HG02571 (cell line): Measurements from ENCODE around the gene NDC80.

Source experiments
- ATAC-seq: cut with Tn5 transposase; IDR thresholded peaks from one replicate; pipeline ENCODE4 v1.9.1; 2021; ENCODE audit warnings: mild to moderate bottlenecking, moderate library complexity; ENCODE audit not compliant: unreplicated experiment

The NDC80 gene

DNA sequence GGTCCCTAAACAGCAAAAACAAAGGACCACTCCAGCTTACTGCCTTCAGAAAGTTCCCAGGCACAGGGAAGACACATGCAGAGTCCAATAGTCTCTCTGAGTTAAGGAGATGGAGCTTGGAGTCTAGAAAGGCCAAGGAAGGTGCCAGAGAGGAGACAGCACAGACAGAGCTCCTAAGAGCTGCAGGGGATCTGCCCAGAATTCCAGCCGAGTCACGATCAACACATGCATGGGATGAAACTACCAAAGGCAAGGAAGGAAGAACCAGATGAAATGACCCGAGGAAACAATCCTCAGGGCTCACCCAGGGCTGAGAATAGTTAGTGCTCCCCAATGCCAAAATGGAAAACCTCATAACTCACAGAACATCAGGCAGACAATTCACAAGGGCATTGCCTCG lies 15.5 kb upstream of the NDC80 start:
- ATAC-seq = no peak

DNA sequence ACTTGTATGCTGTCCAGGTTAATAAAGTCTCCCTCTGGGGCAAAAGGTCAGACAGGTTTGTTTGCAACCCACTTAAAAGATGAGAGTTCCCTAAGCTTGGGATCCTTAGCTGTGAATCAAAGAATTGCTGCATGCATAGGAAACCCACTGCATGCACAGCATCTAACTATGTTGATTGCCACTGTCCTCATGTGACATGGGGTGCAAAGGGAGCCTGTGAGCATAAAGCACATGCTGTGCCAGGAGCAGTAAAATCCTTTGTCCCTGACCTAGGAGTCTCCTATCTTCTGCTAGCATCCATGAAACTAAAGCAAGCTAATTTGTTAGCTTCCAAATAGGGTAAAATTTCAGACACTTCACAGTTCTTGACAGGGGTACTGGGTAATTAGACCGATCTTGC lies 13.8 kb upstream of the NDC80 start:
- ATAC-seq = no peak

DNA sequence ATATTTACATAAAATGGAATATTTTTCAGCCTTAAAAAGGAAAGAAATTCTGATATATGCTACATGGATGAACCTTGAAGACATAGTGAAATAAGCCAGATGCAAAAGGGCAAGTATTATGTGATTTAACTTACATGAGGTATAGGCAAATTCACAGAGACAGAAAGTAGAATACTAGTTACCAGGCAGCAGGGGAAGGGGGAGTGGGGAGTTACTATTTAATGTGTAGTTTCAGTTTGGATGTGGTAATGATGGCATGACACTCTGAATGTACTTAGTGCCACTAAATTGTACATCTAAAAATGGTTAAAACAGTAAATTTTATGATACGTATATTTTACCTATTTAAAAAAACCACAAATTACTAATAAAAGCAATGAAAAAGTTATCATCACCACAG lies 12.1 kb upstream of the NDC80 start:
- ATAC-seq = no peak

DNA sequence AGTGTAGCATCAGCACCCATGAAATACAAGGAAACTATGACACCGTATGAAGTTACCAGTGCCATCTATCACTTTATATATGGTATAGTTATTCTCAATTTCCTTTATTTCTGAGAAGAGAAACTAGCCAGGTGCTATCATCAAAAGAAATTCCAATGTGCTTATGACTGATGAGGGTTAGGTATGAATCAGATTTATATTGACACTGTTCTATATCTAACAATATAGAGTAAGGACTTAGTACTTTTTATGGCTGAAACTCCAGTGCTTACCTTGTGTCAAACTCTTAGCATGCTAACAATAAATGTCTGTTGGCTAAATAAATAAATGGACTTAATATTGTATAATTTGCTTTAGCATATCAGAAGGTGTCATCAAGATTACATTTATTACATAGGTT lies 7.0 kb upstream of the NDC80 start:
- ATAC-seq = no peak

DNA sequence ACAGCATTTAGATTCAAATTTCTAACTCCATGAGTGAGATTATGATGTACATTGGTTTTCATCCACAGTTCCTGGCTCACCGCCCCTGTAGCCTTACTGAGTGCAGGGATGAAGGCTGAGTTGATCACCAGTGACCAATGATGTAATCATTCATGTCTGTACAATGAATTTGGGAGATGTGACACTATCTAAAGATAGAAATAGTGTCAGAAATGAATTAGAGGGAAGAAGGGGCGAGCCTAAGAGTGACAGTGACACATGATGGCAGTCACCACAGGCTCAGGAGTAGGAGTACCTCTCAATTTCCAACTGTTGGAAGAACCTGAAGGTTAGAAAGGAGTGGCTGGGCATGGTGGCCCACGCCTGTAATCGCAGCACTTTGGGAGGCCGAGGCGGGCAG lies 3.2 kb upstream of the NDC80 start:
- ATAC-seq = no peak

DNA sequence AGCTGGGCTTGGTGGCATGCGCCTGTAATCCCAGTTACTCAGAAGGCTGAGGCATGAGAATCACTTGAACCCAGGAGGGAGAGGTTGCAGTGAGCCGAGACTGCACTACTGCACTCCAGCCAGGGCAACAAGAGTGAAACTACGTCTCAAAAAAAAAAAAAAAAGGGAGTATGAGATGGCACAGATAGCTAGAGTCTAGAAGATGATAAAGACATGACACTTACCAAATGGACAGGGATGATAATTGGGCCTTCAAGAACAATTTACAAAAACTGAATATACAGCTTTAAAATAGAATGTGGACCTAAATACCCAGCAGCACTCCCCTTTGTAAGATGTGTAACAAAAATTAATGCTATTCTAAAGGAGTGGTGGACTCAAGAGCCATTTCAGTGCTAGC lies 2.8 kb upstream of the NDC80 start:
- no peak for ATAC-seq

DNA sequence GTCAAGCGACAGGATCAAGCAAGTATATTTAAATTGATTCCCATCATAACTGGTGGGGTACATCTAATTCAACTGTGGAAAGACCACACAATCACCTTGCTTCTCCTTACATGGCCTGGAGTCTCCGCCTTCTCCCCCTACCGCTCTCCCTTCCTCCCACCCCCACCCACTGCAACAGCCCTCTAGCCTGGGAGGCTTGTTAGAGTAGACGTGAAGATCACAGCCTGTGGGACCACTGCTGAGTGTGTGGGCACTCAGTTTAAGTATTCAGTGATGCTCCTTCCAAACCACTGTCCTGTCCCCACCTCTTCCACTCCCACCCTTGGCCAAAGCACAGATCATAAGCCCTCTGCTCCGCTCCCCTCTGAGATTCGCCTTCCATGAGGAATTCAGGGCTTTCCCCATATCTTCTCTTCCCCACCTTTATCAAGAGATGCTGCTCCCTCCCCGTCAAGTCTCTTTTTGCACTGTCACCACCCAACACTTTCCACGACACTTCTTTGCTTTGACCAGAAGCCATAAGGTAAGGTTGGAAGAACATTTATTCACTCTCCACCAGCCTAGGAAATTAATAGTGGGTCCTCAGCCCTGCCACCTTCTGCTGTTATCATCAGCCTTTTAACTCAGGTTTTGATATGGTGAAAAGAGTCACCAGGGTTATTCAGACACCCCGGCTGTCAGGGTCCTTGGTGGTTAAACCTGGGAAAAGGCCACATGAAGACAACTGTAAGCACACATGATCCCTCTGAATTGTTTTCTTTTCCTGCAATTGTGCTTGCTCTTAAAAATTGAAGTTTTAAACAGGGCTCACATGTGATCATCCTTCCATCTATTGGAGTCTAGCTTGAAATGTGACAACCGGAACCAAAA lies 1.8 kb upstream of the NDC80 start:
- ATAC-seq = no peak

DNA sequence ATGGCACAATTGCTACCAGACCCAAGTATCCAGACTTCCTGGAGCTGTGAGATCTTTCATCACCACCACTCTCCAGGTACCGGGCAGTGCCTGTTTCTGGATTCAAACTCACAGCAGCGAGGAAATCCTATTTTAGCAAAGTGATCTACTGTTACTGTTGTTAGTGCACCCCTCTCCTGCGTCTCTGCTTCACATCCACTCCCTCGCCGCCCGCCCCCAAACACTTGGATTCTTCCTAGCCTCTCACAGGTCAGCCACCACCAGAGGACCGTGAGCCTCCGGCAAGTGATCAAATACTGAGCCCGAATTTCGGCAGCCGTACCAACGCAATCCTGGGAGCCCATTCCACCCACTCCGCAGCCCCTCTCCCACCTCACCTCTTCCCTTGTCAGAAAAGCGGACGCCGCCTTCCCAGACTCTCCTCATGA lies 571 bp upstream of the NDC80 start:
- ATAC-seq = peak; percentile 56

DNA sequence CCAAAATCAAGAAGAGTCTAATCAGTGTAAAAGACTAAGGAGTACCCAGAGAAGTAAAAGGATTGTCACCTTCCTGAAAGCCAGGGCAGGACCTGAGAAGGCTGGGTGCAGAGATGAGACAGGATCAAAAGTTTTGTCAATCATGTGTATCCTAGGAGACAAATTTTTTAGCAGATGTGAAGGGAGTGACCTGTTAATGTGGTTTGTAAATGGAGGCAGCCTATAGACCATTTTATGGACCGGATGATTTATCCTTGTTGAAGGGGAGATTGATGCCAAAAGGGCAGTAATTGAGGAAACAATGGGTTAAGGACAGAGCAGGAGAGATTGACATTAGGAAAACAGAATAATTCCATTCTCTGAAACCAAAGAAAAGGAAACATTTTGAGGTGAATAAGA lies 813 bp downstream of the NDC80 start:
- peak; percentile 8 for ATAC-seq

DNA sequence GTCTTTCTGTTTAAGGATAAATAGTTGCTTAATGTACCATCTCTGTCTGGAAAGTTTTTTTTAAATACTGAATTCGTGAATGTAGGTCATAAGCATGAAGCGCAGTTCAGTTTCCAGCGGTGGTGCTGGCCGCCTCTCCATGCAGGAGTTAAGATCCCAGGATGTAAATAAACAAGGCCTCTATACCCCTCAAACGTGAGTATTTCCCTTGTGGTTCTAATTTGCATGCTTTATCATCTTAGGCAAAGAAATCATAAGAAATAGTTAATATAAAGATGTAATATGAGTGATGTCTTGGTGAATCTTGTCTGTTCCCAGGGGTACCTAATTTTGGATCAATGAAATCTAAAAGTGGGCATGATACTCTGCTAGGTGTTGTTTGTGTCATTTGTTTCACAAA lies 1.5 kb downstream of the NDC80 start:
- no peak for ATAC-seq

DNA sequence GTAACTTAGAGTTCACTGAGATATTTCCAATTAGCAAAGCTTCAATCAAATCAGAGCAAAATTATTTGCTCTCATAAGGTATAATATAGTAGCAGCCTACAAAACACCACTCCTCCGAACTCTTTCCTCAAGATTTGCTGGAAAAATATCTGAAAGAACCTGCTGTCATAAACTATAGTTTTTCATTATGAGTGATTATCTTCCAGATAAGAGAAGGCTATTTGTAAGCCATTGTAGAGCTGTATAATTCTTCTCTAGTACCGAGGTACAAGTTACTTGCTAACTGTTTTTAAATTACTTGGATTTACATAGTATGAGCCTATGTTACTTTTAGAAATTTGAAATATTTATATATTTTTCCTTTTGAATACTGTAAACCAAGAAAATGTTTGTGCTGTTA lies 2.1 kb downstream of the NDC80 start:
- no peak for ATAC-seq

DNA sequence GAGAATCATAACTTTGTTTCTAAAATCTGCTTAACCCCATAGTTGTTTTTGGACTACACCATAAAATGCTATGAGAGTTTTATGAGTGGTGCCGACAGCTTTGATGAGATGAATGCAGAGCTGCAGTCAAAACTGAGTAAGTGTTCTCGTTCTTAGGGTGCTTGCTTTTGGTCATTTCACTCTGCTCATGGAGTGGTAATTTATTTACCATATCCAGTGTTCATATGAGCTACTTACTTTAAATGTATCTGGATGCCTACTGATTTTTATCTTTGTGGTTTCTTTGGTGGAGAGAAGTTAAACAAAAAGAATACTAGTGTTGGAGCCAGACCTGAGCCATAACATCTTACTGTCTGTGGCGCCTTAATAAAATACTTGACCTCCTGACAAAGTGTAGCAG lies 16.4 kb downstream of the NDC80 start:
- no peak for ATAC-seq

DNA sequence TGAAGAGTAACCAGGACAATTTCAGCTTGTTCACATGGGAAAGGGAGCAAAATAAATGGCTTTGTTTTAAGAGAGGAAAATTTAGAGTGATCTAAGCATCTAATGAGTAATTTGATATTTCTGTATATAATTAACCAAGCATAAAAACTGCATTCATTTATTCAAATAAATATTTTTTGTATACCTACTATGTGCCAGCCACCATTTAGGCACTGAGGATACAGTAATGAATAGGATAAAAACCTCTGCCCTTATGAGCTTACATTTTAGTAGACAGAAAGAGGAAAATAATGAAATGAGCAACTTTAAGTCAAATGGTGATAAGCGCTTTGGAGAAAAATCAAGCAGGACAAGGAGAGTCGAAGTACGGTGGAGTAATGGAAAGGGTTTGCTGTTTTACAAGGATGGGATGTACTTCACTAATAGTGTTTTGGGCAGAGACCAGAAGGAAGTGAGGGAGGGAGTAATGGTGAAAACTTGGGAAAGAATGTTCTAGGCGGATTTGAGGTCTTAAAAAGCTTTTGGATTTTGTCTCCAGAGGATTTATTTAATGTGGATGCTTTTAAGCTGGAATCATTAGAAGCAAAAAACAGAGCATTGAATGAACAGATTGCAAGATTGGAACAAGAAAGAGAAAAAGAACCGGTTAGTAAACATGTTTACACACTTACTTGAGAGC lies 17.4 kb downstream of the NDC80 start:
- no peak for ATAC-seq

DNA sequence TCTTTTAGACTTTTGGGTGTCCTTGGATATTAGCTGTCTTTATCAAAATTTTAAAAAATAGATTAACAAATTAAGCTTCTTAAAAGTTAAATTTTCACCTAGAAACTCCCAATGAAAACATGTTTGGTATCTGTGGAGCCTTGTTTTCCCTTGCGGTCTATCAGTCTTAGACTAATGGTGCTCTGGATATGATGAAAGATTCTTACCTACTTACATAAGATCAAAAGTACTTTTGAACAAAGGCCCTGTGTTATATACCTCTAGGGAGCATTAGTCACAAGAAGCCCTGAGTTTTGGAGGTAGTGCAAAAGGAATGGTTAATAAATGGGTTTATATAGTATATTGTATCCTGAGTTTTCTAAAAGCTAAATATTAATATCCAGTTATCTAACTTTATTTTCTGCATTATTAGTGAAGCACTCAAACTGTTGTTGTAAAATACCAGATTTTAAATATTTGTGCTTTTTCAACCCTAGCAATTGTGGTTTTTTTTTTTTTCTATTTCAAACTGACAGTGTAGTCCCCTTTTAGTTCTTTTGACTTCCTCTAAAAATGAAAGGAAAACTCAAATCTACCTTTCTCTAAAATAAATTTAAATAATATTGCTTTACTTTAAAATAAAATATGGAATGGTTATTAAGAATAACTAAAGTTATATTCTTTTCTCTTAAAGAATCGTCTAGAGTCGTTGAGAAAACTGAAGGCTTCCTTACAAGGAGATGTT lies 18.1 kb downstream of the NDC80 start:
- ATAC-seq = no peak

DNA sequence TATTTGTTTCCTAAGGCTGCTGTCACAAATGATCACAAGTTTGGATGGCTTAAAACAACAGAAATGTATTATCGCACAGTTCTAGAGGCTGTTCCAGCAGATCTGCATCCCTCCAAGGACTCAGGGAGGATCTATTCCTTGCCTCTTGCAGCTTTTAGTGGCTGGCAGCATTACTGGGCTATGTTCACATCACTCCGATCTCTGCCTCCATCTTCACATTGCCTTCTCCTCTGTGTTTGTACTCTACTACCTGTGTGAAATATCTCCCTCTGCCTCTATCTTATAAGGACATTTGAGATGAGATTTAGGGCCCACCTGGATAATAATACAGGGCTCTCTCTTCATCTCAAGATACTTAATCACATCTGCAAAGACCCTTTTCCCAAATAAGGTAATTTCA lies 18.9 kb downstream of the NDC80 start:
- no peak for ATAC-seq

DNA sequence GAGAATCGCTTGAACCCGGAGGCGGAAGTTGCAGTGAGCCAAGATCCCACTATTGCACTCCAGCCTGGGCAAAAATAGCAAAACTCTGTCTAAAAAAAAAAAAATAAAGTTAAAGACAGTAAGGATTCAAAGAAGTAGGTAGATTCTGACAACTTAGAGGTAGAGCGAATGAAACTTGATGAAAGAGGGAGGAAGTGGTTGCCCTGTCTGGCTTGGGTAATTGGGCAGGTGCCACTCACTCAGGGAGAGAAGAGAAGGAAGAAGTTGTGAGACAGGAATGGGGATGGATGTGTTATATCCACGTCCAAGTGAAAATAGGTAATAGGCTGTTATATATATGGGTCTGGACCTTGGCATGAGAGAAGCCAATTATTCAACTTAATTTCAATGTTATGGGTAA lies 26.3 kb downstream of the NDC80 start:
- ATAC-seq = no peak

DNA sequence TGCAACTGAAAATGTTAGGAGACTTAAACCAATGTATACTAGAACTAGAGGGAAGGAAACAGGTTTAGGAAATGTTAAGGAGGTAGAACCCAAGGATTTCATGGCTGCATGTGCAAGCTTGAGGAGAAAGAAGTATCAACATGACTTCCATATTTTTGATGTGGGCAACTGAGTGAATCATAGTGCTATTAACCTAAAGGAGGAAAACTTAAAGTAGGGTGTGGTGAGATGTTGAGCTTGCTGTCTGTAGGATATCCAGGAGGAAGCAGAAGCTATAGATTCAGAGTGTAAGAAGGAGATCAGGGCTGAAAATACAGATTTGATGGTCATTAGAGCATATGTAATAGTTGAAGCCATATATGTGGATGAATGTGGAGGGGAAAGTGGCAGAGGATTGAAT lies 31.5 kb downstream of the NDC80 start:
- no peak for ATAC-seq

DNA sequence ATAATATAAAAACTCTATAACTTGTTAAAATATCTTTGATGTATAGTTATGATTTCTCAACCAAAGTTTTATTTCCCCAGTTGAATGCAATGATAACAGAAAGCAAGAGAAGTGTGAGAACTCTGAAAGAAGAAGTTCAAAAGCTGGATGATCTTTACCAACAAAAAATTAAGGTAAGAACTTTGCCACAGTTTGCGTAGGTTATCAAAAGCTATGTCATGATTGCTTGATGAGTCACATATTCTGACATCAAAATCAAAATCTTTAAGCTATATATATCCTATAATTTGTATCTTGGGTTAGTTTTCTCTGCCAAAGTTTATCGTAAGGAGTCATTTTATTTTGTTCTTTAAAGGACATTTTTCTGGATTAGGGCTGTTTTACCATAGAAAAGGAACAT lies 35.0 kb downstream of the NDC80 start:
- no peak for ATAC-seq

DNA sequence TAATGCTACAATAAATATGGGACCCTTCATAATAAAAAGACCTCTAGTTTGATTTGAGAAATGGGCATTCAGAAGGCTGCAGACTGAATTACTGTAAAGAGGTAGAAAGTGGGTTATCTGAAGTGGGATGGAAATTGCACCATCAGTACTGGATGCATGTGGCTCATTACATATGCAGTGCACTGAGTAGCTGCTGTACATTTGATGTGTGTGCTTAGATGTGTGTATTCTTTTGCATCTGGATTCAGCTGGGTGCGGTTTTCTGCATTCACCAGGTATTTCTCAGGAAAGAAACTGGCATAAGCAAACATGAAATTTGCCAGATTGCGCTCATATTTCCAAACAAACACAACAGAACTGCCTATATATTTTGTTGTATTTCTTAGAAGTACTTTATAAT lies 38.2 kb downstream of the NDC80 start:
- no peak for ATAC-seq

DNA sequence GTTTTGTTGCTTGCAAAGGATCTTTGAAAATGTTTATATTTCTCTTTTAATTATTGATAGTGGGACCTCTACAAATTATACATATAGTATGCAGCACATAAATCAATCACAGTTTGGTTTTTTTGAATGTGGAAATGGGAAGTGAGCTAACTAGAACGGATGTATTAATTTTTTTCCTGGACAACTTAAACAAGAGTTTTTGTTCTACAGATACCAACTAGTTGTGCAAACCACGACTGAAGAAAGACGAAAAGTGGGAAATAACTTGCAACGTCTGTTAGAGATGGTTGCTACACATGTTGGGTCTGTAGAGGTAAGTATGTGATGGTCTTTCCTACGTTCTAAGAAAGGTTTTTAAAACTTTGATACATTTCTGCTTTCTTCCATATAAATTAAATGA lies 39.2 kb downstream of the NDC80 start:
- ATAC-seq = no peak

DNA sequence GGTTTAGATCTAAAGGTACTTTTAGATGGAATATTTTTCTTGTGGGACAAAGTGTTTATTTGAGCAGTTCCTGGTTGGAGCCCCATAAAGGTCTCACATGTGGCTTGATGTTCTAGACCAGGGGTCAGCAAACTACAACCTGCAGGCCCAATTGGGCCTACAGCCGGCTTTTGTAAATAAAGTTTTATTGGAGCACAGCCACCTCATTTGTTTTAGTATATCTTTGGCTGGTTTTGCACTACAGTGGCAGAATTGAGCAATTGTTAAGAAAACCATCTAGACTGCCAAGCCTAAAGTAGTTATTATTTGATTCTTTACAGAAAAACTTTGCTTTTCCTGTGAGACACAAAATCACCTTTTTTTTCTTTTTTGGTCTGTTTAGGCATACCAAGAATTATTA lies 41.6 kb downstream of the NDC80 start:
- no peak for ATAC-seq
